ENCODE measurements around the gene HIBADH.

- TF ChIP-seq HDGF (IDR thresholded peaks at IDR 0.05; ENCODE audit: borderline replicate concordance) (no peak), NFRKB (IDR thresholded peaks at IDR 0.05) (no peak), SUZ12 (IDR thresholded peaks at IDR 0.05) (no peak), PKNOX1 (IDR thresholded peaks at IDR 0.05) (peak; percentile 87), TARDBP (IDR thresholded peaks at IDR 0.05) (no peak), ELF4 (IDR thresholded peaks at IDR 0.05) (no peak), FOXM1 (IDR thresholded peaks at IDR 0.05; ENCODE audit: borderline replicate concordance) (no peak), FOXA1 (IDR thresholded peaks at IDR 0.05) (no peak), SP1 (IDR thresholded peaks at IDR 0.05) (no peak), FOXK2 (IDR thresholded peaks at IDR 0.05) (no peak), ZNF384 (IDR thresholded peaks at IDR 0.05) (no peak)
Observed at GRCh38 chr7:27478084-27478483, 184.6 kb downstream of the HIBADH start.
